ENCODE results near the gene CCDC8. TPM values are rescaled to one million over a fixed set of nuclear protein-coding genes. Genes with fewer than 3 reads are reported as not detected.
A peak's percentile ranks its signal among the peaks of the same experiment; 100 is the strongest.

Gene CCDC8
- total and polyA plus RNA-seq, 9 of the 15 experiments (the other 6 are each of a cell fraction or from before 2014, with no cell fraction given) = 0.68 to 30.8 (median 15.6) TPM

DNA sequence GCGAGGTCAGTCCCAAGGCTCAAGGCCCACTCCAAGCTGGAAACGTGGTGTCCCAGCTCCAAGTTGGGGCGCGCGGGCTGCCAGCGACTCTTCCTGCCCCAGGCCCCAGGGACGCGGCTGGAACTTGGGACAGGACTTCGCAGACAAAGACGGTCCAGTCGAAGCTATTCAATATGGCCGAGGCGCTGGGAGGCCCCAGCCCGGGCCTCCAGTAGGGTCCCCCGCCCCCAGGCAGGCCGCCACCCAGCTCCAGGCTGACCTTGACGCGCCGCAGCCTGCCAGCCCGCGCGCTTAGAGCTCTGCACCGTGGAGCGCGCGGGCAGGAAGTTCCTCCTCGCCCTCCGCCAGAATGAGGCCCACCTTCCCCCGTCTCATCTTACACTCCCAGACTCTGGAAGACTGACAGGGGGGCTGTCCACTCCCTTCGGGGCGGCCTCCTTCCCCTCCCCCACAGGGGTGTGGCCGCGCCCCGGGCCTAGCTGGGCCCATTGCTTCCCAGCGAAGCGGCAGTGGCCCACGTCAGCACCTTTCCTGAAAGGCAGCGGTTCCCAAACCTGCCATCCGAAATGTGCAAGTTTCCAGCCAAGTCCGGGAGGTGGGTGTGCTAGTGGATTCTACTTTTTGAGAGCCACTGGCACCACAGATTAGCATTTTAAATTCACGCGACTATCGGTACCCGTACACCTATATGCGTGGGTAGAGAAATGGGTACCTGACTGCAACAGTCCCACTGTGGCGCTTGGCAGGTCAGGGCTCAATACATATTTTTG is at the start of gene CCDC8 (continued):
- TF ChIP-seq, protein P1, sequence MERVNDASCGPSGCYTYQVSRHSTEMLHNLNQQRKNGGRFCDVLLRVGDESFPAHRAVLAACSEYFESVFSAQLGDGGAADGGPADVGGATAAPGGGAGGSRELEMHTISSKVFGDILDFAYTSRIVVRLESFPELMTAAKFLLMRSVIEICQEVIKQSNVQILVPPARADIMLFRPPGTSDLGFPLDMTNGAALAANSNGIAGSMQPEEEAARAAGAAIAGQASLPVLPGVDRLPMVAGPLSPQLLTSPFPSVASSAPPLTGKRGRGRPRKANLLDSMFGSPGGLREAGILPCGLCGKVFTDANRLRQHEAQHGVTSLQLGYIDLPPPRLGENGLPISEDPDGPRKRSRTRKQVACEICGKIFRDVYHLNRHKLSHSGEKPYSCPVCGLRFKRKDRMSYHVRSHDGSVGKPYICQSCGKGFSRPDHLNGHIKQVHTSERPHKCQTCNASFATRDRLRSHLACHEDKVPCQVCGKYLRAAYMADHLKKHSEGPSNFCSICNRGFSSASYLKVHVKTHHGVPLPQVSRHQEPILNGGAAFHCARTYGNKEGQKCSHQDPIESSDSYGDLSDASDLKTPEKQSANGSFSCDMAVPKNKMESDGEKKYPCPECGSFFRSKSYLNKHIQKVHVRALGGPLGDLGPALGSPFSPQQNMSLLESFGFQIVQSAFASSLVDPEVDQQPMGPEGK (CRISPR knock-in tag; IDR thresholded peaks at IDR 0.05; ENCODE audit: borderline replicate concordance) = no peak
- TF ChIP-seq, protein P2, sequence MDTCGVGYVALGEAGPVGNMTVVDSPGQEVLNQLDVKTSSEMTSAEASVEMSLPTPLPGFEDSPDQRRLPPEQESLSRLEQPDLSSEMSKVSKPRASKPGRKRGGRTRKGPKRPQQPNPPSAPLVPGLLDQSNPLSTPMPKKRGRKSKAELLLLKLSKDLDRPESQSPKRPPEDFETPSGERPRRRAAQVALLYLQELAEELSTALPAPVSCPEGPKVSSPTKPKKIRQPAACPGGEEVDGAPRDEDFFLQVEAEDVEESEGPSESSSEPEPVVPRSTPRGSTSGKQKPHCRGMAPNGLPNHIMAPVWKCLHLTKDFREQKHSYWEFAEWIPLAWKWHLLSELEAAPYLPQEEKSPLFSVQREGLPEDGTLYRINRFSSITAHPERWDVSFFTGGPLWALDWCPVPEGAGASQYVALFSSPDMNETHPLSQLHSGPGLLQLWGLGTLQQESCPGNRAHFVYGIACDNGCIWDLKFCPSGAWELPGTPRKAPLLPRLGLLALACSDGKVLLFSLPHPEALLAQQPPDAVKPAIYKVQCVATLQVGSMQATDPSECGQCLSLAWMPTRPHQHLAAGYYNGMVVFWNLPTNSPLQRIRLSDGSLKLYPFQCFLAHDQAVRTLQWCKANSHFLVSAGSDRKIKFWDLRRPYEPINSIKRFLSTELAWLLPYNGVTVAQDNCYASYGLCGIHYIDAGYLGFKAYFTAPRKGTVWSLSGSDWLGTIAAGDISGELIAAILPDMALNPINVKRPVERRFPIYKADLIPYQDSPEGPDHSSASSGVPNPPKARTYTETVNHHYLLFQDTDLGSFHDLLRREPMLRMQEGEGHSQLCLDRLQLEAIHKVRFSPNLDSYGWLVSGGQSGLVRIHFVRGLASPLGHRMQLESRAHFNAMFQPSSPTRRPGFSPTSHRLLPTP (IDR thresholded peaks at IDR 0.05; ENCODE audit: borderline replicate concordance, extremely low read depth, insufficient read length) = no peak
- TF ChIP-seq ZFP30 (CRISPR knock-in tag; IDR thresholded peaks at IDR 0.05; ENCODE audit: borderline replicate concordance) = no peak
- TF ChIP-seq, protein P3, sequence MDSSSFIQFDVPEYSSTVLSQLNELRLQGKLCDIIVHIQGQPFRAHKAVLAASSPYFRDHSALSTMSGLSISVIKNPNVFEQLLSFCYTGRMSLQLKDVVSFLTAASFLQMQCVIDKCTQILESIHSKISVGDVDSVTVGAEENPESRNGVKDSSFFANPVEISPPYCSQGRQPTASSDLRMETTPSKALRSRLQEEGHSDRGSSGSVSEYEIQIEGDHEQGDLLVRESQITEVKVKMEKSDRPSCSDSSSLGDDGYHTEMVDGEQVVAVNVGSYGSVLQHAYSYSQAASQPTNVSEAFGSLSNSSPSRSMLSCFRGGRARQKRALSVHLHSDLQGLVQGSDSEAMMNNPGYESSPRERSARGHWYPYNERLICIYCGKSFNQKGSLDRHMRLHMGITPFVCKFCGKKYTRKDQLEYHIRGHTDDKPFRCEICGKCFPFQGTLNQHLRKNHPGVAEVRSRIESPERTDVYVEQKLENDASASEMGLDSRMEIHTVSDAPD (CRISPR knock-in tag; IDR thresholded peaks at IDR 0.05) = no peak
- no peak for TF ChIP-seq POU5F1 (IDR thresholded peaks at IDR 0.05; ENCODE audit: borderline replicate concordance, low read depth, low read length, partially characterized antibody)
- TF ChIP-seq HNRNPK (IDR thresholded peaks at IDR 0.05; ENCODE audit: low read depth, low read length, poor library complexity, severe bottlenecking) = no peak
- TF ChIP-seq, protein P4, sequence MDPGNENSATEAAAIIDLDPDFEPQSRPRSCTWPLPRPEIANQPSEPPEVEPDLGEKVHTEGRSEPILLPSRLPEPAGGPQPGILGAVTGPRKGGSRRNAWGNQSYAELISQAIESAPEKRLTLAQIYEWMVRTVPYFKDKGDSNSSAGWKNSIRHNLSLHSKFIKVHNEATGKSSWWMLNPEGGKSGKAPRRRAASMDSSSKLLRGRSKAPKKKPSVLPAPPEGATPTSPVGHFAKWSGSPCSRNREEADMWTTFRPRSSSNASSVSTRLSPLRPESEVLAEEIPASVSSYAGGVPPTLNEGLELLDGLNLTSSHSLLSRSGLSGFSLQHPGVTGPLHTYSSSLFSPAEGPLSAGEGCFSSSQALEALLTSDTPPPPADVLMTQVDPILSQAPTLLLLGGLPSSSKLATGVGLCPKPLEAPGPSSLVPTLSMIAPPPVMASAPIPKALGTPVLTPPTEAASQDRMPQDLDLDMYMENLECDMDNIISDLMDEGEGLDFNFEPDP (CRISPR knock-in tag; IDR thresholded peaks at IDR 0.05) = no peak
- no peak for TF ChIP-seq NR2C1 (IDR thresholded peaks at IDR 0.05)
- no peak for TF ChIP-seq NR2C1 (tag; IDR thresholded peaks at IDR 0.05)
- TF ChIP-seq SMARCC2 (IDR thresholded peaks at IDR 0.05; ENCODE audit: low read depth) = no peak
- TF ChIP-seq, protein P5, sequence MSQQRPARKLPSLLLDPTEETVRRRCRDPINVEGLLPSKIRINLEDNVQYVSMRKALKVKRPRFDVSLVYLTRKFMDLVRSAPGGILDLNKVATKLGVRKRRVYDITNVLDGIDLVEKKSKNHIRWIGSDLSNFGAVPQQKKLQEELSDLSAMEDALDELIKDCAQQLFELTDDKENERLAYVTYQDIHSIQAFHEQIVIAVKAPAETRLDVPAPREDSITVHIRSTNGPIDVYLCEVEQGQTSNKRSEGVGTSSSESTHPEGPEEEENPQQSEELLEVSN (IDR thresholded peaks at IDR 0.05; ENCODE audit: borderline replicate concordance in 1 of 2, extremely low read depth in 1 of 2, insufficient read depth in 1 of 2, insufficient read length in 1 of 2, low read depth in 1 of 2, low read length in 1 of 2, poor library complexity in 1 of 2, severe bottlenecking in 1 of 2) = peak; percentile 74 to 92
- peak; percentile 96 for TF ChIP-seq TAF7 (tag; IDR thresholded peaks at IDR 0.05)
- TF ChIP-seq ZNF146 (CRISPR knock-in tag; IDR thresholded peaks at IDR 0.05; ENCODE audit: unreplicated experiment) = no peak
- peak; percentile 89 for TF ChIP-seq GABPA (tag; conservative IDR thresholded peaks at IDR 0.05; ENCODE audit: low read depth)
- no peak for TF ChIP-seq JUNB (CRISPR knock-in tag; conservative IDR thresholded peaks at IDR 0.05)
- TF ChIP-seq ZNF780A (CRISPR knock-in tag; IDR thresholded peaks at IDR 0.05) = no peak
